ENCODE data around the gene TRAF7. TPM values are rescaled to one million over a fixed set of nuclear protein-coding genes. Genes with fewer than 3 reads are reported as not detected.

TRAF7 gene
- total RNA-seq, 3 donors from 2014 or later, result 91.5 to 104 (median 94.0) TPM

DNA sequence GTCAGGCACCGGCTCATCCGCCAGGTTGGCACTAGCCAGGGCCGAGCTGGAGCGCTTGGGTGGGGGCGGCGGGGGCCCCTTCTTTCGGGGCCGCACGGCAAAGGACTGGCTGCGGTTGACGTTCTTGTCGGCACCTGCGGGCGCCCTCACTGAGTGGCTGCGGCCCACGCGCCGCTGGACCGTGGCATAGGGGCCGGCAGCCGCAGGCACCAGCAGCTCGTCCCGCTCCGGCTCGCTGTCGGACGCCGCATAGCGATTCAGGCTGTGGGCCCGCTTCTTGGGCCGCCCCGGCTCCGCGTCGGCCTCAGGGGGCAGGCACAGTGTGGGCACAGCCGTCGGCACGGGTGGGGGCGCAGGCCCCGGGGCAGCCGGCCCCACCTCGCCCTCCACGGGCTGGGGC, 24.9 kb downstream of the TRAF7 start:
- no peak overlapping the region for H3K4me3 ChIP-seq
- TF ChIP-seq, protein P1, sequence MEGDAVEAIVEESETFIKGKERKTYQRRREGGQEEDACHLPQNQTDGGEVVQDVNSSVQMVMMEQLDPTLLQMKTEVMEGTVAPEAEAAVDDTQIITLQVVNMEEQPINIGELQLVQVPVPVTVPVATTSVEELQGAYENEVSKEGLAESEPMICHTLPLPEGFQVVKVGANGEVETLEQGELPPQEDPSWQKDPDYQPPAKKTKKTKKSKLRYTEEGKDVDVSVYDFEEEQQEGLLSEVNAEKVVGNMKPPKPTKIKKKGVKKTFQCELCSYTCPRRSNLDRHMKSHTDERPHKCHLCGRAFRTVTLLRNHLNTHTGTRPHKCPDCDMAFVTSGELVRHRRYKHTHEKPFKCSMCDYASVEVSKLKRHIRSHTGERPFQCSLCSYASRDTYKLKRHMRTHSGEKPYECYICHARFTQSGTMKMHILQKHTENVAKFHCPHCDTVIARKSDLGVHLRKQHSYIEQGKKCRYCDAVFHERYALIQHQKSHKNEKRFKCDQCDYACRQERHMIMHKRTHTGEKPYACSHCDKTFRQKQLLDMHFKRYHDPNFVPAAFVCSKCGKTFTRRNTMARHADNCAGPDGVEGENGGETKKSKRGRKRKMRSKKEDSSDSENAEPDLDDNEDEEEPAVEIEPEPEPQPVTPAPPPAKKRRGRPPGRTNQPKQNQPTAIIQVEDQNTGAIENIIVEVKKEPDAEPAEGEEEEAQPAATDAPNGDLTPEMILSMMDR (IDR thresholded peaks at IDR 0.05), result no peak
- H3K4me1 ChIP-seq (ENCODE audit: low read depth), result no peaks in the 10 kb centered on the region
- intact Hi-C loops (cut with DNase I, micrococcal nuclease), result no loop called here
- DNase-seq, result no peak
- H3K36me3 ChIP-seq (ENCODE audit: low read depth), result peaks cover 3% of the 10 kb centered on the region
- no peaks in the 10 kb centered on the region for H3K9me3 ChIP-seq
- ATAC-seq, result no peak

DNA sequence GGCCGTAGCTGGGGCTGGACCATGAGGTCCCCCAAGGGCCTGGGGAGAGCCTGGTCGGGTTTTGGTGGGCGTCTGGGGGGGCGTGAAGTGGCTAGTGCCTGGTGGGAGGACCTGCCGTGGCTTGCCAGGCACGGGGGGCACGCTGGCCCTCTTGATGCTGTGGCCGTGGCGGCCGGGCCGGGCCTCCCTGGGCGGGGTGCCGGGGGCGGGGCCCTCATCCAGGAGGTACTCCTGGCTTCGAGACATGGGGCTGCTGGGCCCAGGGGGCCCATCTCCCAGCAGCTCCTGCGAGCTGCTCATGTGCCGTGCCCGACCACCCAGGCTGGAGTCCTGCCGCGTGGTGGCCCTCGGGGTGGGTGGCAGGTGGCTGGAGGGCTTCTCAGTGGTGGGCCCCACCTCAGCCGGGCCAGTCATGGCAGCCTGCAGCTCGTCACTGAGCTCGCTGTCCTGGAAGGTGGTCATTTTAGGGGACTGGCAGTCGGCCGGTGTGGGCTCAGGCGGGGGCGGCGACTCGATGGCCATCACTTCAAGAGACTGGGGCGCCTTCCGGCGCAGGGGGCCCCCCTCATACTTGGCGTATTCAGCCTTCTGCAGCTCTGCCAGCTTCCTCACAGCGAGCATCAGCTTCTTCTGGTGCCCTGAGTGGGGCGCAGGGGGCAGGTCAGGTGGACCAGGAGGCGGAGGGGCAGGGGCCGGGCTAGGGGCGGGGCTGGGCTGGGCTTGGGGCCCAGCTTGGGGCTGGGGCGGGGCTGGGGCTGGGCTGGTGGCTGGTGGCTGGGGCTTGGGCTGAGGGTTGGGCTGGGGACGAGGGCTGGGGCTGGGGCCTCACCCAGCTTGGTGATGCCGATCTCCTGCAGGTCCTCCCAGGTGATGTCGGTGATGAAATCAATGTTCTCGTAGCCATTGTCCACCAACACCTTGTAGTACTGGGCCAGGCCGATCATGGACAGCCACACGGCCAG, 25.7 kb downstream of the TRAF7 start:
- no peak for ATAC-seq
- no peak overlapping the region for H3K4me3 ChIP-seq
- H3K4me1 ChIP-seq (ENCODE audit: low read depth), result no peaks in the 10 kb centered on the region
- peaks cover 3% of the 10 kb centered on the region for H3K36me3 ChIP-seq (ENCODE audit: low read depth)
- intact Hi-C loops (cut with DNase I, micrococcal nuclease), result no loop called here
- TF ChIP-seq, protein P1 (IDR thresholded peaks at IDR 0.05), result no peak
- no peaks in the 10 kb centered on the region for H3K9me3 ChIP-seq
- DNase-seq, result no peak

DNA sequence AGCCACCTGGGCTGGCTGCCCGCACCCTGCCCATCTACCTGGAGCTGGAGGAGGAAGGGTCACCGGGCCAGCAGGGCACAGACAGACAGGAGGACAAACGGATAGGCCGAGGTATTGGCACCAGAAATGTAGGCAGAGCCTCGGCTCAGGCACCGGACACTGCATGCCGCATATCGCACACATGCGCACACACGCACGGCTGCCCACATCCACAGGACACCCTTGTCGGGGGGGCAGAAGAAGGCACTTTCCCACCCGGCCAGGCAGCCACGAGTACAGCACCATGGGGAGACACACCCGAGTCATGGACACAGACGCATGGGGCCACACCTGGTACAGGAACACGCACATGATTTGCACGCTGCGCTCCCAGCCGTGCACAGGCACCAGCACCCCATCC, 26.4 kb downstream of the TRAF7 start:
- ATAC-seq, result no peak
- DNase-seq, result no peak
- TF ChIP-seq, protein P1 (IDR thresholded peaks at IDR 0.05), result no peak

DNA sequence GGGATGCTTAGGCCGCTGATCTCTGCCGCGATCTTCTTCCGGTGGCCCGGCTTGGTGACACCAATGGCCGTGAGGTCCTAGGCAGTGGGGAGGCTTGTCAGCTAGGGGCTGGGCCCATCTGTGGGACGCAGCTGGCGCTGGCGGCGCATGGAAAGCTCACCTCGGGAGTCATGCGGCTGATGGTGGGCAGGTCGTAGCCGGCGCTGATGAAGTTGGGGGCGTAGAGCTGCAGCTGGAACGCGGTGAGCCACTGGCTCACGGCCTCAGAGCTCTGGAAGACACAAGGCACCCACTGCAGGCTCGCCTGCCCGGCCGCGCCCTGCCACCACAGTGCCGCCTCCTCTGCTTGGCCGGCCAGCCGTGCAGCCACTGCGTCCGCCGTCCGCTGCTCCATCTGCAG, 28.1 kb downstream of the TRAF7 start:
- DNase-seq, result no peak
- no peaks in the 10 kb centered on the region for H3K4me1 ChIP-seq (ENCODE audit: low read depth)
- TF ChIP-seq, protein P1 (IDR thresholded peaks at IDR 0.05), result no peak
- no peak for ATAC-seq
- no peaks in the 10 kb centered on the region for H3K9me3 ChIP-seq
- H3K4me3 ChIP-seq, result no peak overlapping the region
- no peaks in the 10 kb centered on the region for H3K36me3 ChIP-seq (ENCODE audit: low read depth)
- intact Hi-C loops (cut with DNase I, micrococcal nuclease), result no loop called here

More for the DNA sequence above, 26.4 kb downstream of the TRAF7 start:
- Histone ChIP-seq H3K4me1 (ENCODE audit: low read depth) (no peaks in the 10 kb centered on the region), H3K4me3 (no peak overlapping the region), H3K36me3 (ENCODE audit: low read depth) (no peaks in the 10 kb centered on the region), H3K9me3 (no peaks in the 10 kb centered on the region)
- intact Hi-C loops (cut with DNase I, micrococcal nuclease), result no loop called here

DNA sequence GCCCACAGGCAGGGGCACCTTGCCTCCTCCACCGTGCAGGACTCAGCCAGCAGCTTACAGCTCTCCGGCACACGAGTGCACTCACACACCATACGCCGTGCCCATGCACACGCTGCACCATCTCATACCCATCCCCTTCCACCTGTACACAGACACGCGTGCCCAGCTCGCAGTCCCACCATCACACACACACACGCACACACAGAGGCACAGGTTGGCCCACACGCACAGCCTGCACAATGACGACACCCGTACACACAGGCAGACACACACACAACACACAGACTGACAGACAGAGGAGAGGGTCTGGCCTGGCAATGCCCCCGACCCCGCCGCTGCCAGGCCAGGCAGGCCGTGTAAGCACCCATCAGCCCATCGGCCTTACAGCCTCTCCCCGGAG, 28.8 kb downstream of the TRAF7 start:
- TF ChIP-seq, protein P1 (IDR thresholded peaks at IDR 0.05), result no peak
- Histone ChIP-seq H3K36me3 (ENCODE audit: low read depth) (no peaks in the 10 kb centered on the region), H3K9me3 (no peaks in the 10 kb centered on the region), H3K4me3 (no peak overlapping the region), H3K4me1 (ENCODE audit: low read depth) (no peaks in the 10 kb centered on the region)
- no peak for DNase-seq
- no peak for ATAC-seq
- intact Hi-C loops (cut with DNase I, micrococcal nuclease), result no loop called here

All from mucosa of descending colon (tissue), 3 donors.